Stomach (tissue), 9 donors: Measurements from ENCODE around the gene PNPLA2. TPM values are rescaled to one million over a fixed set of nuclear protein-coding genes. Genes with fewer than 3 reads are reported as not detected.

Experiments
- DNase-seq, 2 donors: peaks; one replicate each; pipeline versions ENCODE4 v3.0.0 to v3.0.0-alpha.2; 2013 to 2019
- H3K27ac ChIP-seq, 5 donors: fragments of 200-600 bp in 4 of 5; sonication (generic) in 4 of 5; one replicate each; pipeline ENCODE4 v1.5.1; 2013 to 2019; ENCODE audit warnings: mild to moderate bottlenecking in 1 of 5, moderate library complexity in 1 of 5
- H3K27me3 ChIP-seq, 3 donors: fragments of 200-600 bp; sonication (generic); one replicate each; pipeline ENCODE4 v1.5.1; 2017 to 2019; ENCODE audit warnings: mixed run types in 1 of 3
- H3K36me3 ChIP-seq, 4 donors: fragments of 200-600 bp; sonication (generic); 1 replicate in 3 of 4; 2 replicates in 1 of 4; pipeline ENCODE4 v1.5.1; 2016 to 2019
- H3K4me1 ChIP-seq, 4 donors: fragments of 200-600 bp; sonication (generic); one replicate each; pipeline ENCODE4 v1.5.1; 2016 to 2019
- H3K4me3 ChIP-seq, 4 donors: fragments of 200-600 bp; sonication (generic) in 3 of 4; one replicate each; pipeline ENCODE4 v1.5.1; 2016 to 2019; ENCODE audit warnings: mild to moderate bottlenecking in 1 of 4
- H3K9me3 ChIP-seq, 4 donors: fragments of 200-600 bp; sonication (generic); one replicate each; pipeline ENCODE4 v1.5.1; 2016 to 2019
- CTCF ChIP-seq, 7 experiments: fragments of 450-650 bp in 4 of 7; fragments of 200-600 bp in 3 of 7; sonication (generic) in 3 of 7; IDR thresholded peaks; one replicate each; pipeline ENCODE4 v1.5.1; 2016 to 2019; ENCODE audit warnings: antibody characterized with exemption in 7 of 7, control low read depth in 2 of 7, mild to moderate bottlenecking in 1 of 7
- EP300 ChIP-seq: sonication (generic); formaldehyde crosslinking; IDR thresholded peaks from one replicate; pipeline ENCODE4 v1.6.1; 2017; ENCODE audit warnings: antibody characterized with exemption
- POLR2A ChIP-seq, 4 donors: fragments of 450-650 bp; IDR thresholded peaks; one replicate each; pipeline ENCODE4 v1.6.1; 2016; ENCODE audit warnings: antibody characterized with exemption in 4 of 4, control low read depth in 2 of 4, mild to moderate bottlenecking in 1 of 4, moderate library complexity in 1 of 4
- POLR2AphosphoS5 ChIP-seq, 3 donors: sonication (generic); formaldehyde crosslinking; IDR thresholded peaks; one replicate each; pipeline ENCODE4 v1.6.1; 2016; ENCODE audit warnings: antibody characterized with exemption in 3 of 3
- WGBS, 5 donors: extraction: QIAGEN DNeasy Blood & Tissue Kit in 3 of 5; methylation state at CpG; one replicate each; pipeline versions ENCODE4 v1.1.5 to v1.1.7; 2013 to 2018; 5-methylcytosine and 5-hydroxymethylcytosine counted together
- intact Hi-C: fragments of 100-400 bp; cut with DNase I; formaldehyde crosslinking; loops from one replicate; pipeline ENCODE4 v1.15.1; 2023; ENCODE audit warnings: low total_unique reads
- polyA plus RNA-seq, 3 donors: library from polyadenylated mRNA; stranded (reverse); fragments of 200-250 nt; gene quantifications; one replicate each; pipeline ENCODE4 v1.2.3, GENCODE V29; 2013
- small RNA-seq, 4 donors: library from RNA; depleted of rRNA; stranded (forward); fragments of <200 nt; gene quantifications; one replicate each; pipeline ENCODE3, GENCODE V24; 2016
- total RNA-seq, 5 donors: library from RNA; depleted of rRNA; stranded (reverse); fragments of >200 nt; gene quantifications; one replicate each; pipeline versions ENCODE4 v1.1.0 to v1.2.3, GENCODE V29; 2014 to 2016
- donor health status: healthy with polysubstance abuse.
- donor health status: Bipolar disorder and iron deficiency.
- donor health status: healthy.

PNPLA2 gene
- total and polyA plus RNA-seq, 8 donors, result 33.4 to 385 (median 82.9) TPM

GRCh38 chr11:871472-871871 is 52.8 kb downstream of the PNPLA2 start:
- intact Hi-C loops, result no loop called here
- whole genome bisulfite sequencing, 5 donors, result 65 to 79% (median 77%) methylated on average over 5 to 9 of the region's 9 CpGs
- DNase-seq, result no peak
- Histone ChIP-seq H3K27ac (no peak overlapping the region), H3K27me3 (no peaks in the 10 kb centered on the region), H3K9me3 (no peaks in the 10 kb centered on the region), H3K4me1 (no peaks in the 10 kb centered on the region), H3K4me3 (no peak overlapping the region), H3K36me3 (peaks cover 3 to 55% (median 26%) of the 10 kb centered on the region in 4 donors)
- TF ChIP-seq POLR2A (IDR thresholded peaks at IDR 0.05), result no peak
- TF ChIP-seq EP300, result no peak
- TF ChIP-seq POLR2AphosphoS5 (IDR thresholded peaks at IDR 0.05), result no peak
- no peak for TF ChIP-seq CTCF (IDR thresholded peaks at IDR 0.05)

- no peak for DNase-seq
- 87 to 92% (median 89%) methylated on average over 8 to 9 of the region's 9 CpGs; no CpG with 5 or more reads in 1 of the 5 donors for WGBS, 5 donors
- H3K4me3 ChIP-seq, result no peak overlapping the region
These were observed 54.1 kb downstream of the PNPLA2 start for GRCh38 chr11:872799-873198.

GRCh38 chr11:873706-874105 is 55.0 kb downstream of the PNPLA2 start:
- no peaks in the 10 kb centered on the region for H3K9me3 ChIP-seq
- no peak for TF ChIP-seq EP300
- no peak for TF ChIP-seq POLR2AphosphoS5 (IDR thresholded peaks at IDR 0.05)
- TF ChIP-seq POLR2A (IDR thresholded peaks at IDR 0.05), result no peak
- no peak for TF ChIP-seq CTCF (IDR thresholded peaks at IDR 0.05)
- 68 to 73% (median 69%) methylated on average over 11 to 12 of the region's 12 CpGs for WGBS, 5 donors
- DNase-seq, result peak in 1 of 2 donors; percentile 60
- no peaks in the 10 kb centered on the region for H3K27me3 ChIP-seq
- no peak overlapping the region for H3K4me3 ChIP-seq
- no peak overlapping the region for H3K27ac ChIP-seq
- H3K36me3 ChIP-seq, result peaks cover 0 to 47% (median 27%) of the 10 kb centered on the region in 4 donors
- intact Hi-C loops, result no loop called here
- H3K4me1 ChIP-seq, result no peaks in the 10 kb centered on the region

More at GRCh38 chr11:872799-873198, 54.1 kb downstream of the PNPLA2 start:
- Histone ChIP-seq H3K4me1 (no peaks in the 10 kb centered on the region), H3K36me3 (peaks cover 0 to 47% (median 24%) of the 10 kb centered on the region in 4 donors), H3K27ac (no peak overlapping the region), H3K27me3 (no peaks in the 10 kb centered on the region), H3K9me3 (no peaks in the 10 kb centered on the region)
- TF ChIP-seq CTCF (IDR thresholded peaks at IDR 0.05), result no peak
- no peak for TF ChIP-seq POLR2A (IDR thresholded peaks at IDR 0.05)
- no peak for TF ChIP-seq POLR2AphosphoS5 (IDR thresholded peaks at IDR 0.05)
- TF ChIP-seq EP300, result no peak
- intact Hi-C loops, result no loop called here

Small RNAs within 50 kb of the gene (small RNA-seq; reads per million reads assigned to genes)
- 0 reads per million in 4 donors for gene SNORA52

Other genes with a start within 250 kb of the PNPLA2 start
- 10 to 100 TPM; 17.5 to 60.8 (median 29.9) TPM for gene PHRF1, start 242.4 kb upstream of the PNPLA2 start, total RNA-seq
- gene PHRF1, start 242.4 kb upstream of the PNPLA2 start, polyA plus RNA-seq, result 10 to 100 TPM in 1 of 3 donors, 1 to 10 TPM in 2; 7.9 to 14.8 (median 9.4) TPM
- gene IRF7, start 203.0 kb upstream of the PNPLA2 start, total RNA-seq, result 10 to 100 TPM in 4 of 5 donors, 1 to 10 TPM in 1; 5.7 to 49.1 (median 22.5) TPM
- gene IRF7, start 203.0 kb upstream of the PNPLA2 start, polyA plus RNA-seq, result 10 to 100 TPM; 33.0 to 43.8 (median 40.8) TPM
- 10 to 100 TPM in 1 of 5 donors, 1 to 10 TPM in 4; 2.7 to 92.1 (median 5.5) TPM for gene CDHR5, start 194.0 kb upstream of the PNPLA2 start, total RNA-seq
- 1 to 10 TPM in 1 of 3 donors, under 1 TPM in 2; 0.38 to 2.2 (median 0.92) TPM for gene CDHR5, start 194.0 kb upstream of the PNPLA2 start, polyA plus RNA-seq
- 1 to 10 TPM in 1 of 5 donors, not detected in 4; 3.1 TPM for gene SCT, start 191.7 kb upstream of the PNPLA2 start, total RNA-seq
- gene SCT, start 191.7 kb upstream of the PNPLA2 start, polyA plus RNA-seq, result under 1 TPM in 1 of 3 donors, not detected in 2; 0.95 TPM
- not detected for gene DRD4, start 181.6 kb upstream of the PNPLA2 start, total RNA-seq
- 1 to 10 TPM in 1 of 3 donors, under 1 TPM in 2; 0.19 to 1.7 (median 0.50) TPM for gene DRD4, start 181.6 kb upstream of the PNPLA2 start, polyA plus RNA-seq
- gene DEAF1, start 123.7 kb upstream of the PNPLA2 start, total RNA-seq, result 100 to 1,000 TPM in 1 of 5 donors, 10 to 100 TPM in 4; 12.3 to 111 (median 29.4) TPM
- gene DEAF1, start 123.7 kb upstream of the PNPLA2 start, polyA plus RNA-seq, result 10 to 100 TPM; 41.4 to 51.8 (median 45.1) TPM
- 10 to 100 TPM in 4 of 5 donors, 1 to 10 TPM in 1; 4.9 to 46.5 (median 21.5) TPM for gene TMEM80, start 123.1 kb upstream of the PNPLA2 start, total RNA-seq
- 10 to 100 TPM in 2 of 3 donors, 1 to 10 TPM in 1; 9.0 to 30.8 (median 18.1) TPM for gene TMEM80, start 123.1 kb upstream of the PNPLA2 start, polyA plus RNA-seq
- gene EPS8L2, start 112.7 kb upstream of the PNPLA2 start, total RNA-seq, result 100 to 1,000 TPM in 4 of 5 donors, 10 to 100 TPM in 1; 45.0 to 617 (median 306) TPM
- gene EPS8L2, start 112.7 kb upstream of the PNPLA2 start, polyA plus RNA-seq, result 100 to 1,000 TPM in 1 of 3 donors, 10 to 100 TPM in 2; 91.5 to 190 (median 96.2) TPM
- 100 to 1,000 TPM in 4 of 5 donors, 10 to 100 TPM in 1; 85.9 to 258 (median 175) TPM for gene TALDO1, start 71.5 kb upstream of the PNPLA2 start, total RNA-seq
- 100 to 1,000 TPM; 139 to 214 (median 208) TPM for gene TALDO1, start 71.5 kb upstream of the PNPLA2 start, polyA plus RNA-seq
- gene GATD1, start 41.4 kb upstream of the PNPLA2 start, total RNA-seq, result 10 to 100 TPM in 4 of 5 donors, 1 to 10 TPM in 1; 9.9 to 68.1 (median 13.4) TPM
- gene GATD1, start 41.4 kb upstream of the PNPLA2 start, polyA plus RNA-seq, result 10 to 100 TPM; 21.0 to 63.2 (median 24.7) TPM
- gene CEND1, start 28.8 kb upstream of the PNPLA2 start, total RNA-seq, result not detected
- gene CEND1, start 28.8 kb upstream of the PNPLA2 start, polyA plus RNA-seq, result under 1 TPM in 1 of 3 donors, not detected in 2; 0.23 TPM
- 1 to 10 TPM in 4 of 5 donors, not detected in 1; 5.5 to 9.8 (median 7.4) TPM for gene SLC25A22, start 20.6 kb upstream of the PNPLA2 start, total RNA-seq
- gene SLC25A22, start 20.6 kb upstream of the PNPLA2 start, polyA plus RNA-seq, result 10 to 100 TPM; 10.1 to 11.9 (median 11.8) TPM
- 100 to 1,000 TPM in 1 of 5 donors, 10 to 100 TPM in 3, 1 to 10 TPM in 1; 5.9 to 503 (median 57.1) TPM for gene PIDD1, start 13.7 kb upstream of the PNPLA2 start, total RNA-seq
- 10 to 100 TPM; 20.5 to 25.6 (median 25.5) TPM for gene PIDD1, start 13.7 kb upstream of the PNPLA2 start, polyA plus RNA-seq
- 1,000 to 10,000 TPM in 1 of 5 donors, 100 to 1,000 TPM in 4; 360 to 5,956 (median 454) TPM for gene RPLP2, start 8.9 kb upstream of the PNPLA2 start, total RNA-seq
- gene RPLP2, start 8.9 kb upstream of the PNPLA2 start, polyA plus RNA-seq, result 1,000 to 10,000 TPM; 1,397 to 2,170 (median 1,669) TPM
- gene CRACR2B, start 9.0 kb downstream of the PNPLA2 start, total RNA-seq, result 100 to 1,000 TPM in 4 of 5 donors, 10 to 100 TPM in 1; 12.7 to 556 (median 165) TPM
- gene CRACR2B, start 9.0 kb downstream of the PNPLA2 start, polyA plus RNA-seq, result 100 to 1,000 TPM; 105 to 133 (median 119) TPM
- 100 to 1,000 TPM; 103 to 293 (median 157) TPM for gene CD151, start 14.0 kb downstream of the PNPLA2 start, total RNA-seq
- 100 to 1,000 TPM in 2 of 3 donors, 10 to 100 TPM in 1; 66.7 to 262 (median 206) TPM for gene CD151, start 14.0 kb downstream of the PNPLA2 start, polyA plus RNA-seq
- gene POLR2L, start 23.6 kb downstream of the PNPLA2 start, total RNA-seq, result 100 to 1,000 TPM in 1 of 5 donors, 10 to 100 TPM in 4; 13.8 to 407 (median 63.4) TPM
- 100 to 1,000 TPM; 130 to 160 (median 152) TPM for gene POLR2L, start 23.6 kb downstream of the PNPLA2 start, polyA plus RNA-seq
- 100 to 1,000 TPM in 1 of 5 donors, 10 to 100 TPM in 4; 20.5 to 116 (median 29.7) TPM for gene TSPAN4, start 23.9 kb downstream of the PNPLA2 start, total RNA-seq
- 10 to 100 TPM; 10.5 to 29.8 (median 26.4) TPM for gene TSPAN4, start 23.9 kb downstream of the PNPLA2 start, polyA plus RNA-seq
- 100 to 1,000 TPM in 1 of 5 donors, 10 to 100 TPM in 4; 35.4 to 121 (median 78.6) TPM for gene CHID1, start 91.9 kb downstream of the PNPLA2 start, total RNA-seq
- gene CHID1, start 91.9 kb downstream of the PNPLA2 start, polyA plus RNA-seq, result 10 to 100 TPM; 40.9 to 46.4 (median 42.3) TPM
- 100 to 1,000 TPM in 2 of 5 donors, 10 to 100 TPM in 3; 30.3 to 350 (median 64.5) TPM for gene AP2A2, start 107.0 kb downstream of the PNPLA2 start, total RNA-seq
- gene AP2A2, start 107.0 kb downstream of the PNPLA2 start, polyA plus RNA-seq, result 10 to 100 TPM; 15.0 to 19.1 (median 18.1) TPM
- 100 to 1,000 TPM in 2 of 5 donors, 10 to 100 TPM in 2, under 1 TPM in 1; 0.29 to 215 (median 84.4) TPM for gene MUC6, start 217.8 kb downstream of the PNPLA2 start, total RNA-seq
- 100 to 1,000 TPM in 2 of 3 donors, 10 to 100 TPM in 1; 80.3 to 170 (median 150) TPM for gene MUC6, start 217.8 kb downstream of the PNPLA2 start, polyA plus RNA-seq